GM19324 (cell line): ENCODE data around the gene BLACAT1.

Experiments
- ATAC-seq: cut with Tn5 transposase; IDR thresholded peaks from one replicate; pipeline ENCODE4 v1.9.1; 2021; ENCODE audit warnings: mild to moderate bottlenecking, moderate library complexity; ENCODE audit not compliant: unreplicated experiment, low FRiP score

BLACAT1 gene

DNA sequence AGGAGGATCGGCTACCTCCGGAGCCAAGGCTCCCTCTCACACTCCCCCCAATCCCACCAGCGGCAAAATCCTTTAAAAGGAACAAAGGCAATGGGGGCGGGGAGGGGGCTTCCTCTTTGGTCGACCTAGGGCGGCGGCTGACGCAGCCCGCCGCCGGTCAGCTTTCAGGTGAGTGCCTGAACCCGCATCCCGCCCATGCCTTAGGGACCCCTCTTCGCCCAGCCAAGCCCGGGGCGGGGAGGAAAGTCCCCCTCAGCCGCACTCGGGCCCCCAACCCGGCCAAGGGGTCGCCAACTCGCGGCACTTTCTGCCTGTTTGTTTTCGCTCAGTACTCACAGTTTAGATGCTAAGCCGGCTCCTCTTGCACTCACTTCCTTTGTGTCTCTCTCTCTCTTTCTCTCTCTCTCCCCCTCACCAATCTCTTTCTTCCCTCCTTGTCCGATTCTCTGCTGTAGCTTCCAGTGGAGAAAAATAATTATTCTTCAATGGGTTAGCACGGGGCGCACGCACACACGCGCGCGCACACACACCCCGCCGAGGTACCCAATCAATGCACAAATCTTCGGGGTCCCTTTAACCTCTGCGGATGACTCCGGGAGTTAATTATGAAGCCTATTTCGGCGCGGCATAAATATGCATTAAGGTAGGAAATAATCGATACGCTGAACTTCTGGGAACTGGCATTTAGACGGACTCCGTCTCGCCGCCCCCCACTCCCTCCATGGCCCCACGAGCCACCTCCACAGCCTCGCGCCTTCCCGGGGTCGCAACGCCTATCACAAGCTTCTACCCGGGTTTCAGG lies at the start of gene BLACAT1:
Gene BLACAT1, minus strand, starts transcription at position 465 of the 802 bp plus-strand sequence.
- no peak for ATAC-seq

DNA sequence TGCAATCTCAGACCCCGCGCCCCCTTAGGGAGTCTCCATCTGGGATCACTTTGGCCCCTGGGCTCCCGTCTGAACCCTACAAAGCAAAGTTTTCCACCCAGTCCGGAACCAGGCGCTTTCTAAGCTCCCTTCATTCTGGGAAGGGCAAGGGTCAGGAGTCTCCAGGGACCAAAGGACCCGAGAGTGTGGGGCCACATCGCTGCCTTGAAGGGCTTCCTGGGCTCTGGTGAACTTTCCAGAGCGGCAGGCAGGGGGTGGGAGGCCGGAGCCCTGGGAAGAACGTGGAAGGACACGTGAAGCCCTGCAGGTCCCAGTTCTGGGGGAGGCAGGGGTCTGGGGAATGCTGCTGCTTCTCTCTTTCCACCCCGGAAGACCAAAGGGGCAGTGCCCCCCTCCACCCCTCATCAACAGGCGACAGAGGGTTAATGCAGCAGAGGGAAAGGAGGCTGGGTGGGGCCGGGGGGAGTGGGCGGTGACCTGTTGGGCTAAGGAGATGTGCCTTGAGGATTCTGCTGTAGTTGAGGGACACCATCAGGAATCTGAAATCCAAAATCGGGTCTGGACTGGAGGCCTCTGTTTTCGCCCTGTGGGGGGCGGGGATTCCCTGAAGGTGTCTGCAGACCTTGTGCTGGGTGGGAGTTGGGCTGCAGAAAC lies 49.4 kb upstream of the BLACAT1 start:
- ATAC-seq = no peak

DNA sequence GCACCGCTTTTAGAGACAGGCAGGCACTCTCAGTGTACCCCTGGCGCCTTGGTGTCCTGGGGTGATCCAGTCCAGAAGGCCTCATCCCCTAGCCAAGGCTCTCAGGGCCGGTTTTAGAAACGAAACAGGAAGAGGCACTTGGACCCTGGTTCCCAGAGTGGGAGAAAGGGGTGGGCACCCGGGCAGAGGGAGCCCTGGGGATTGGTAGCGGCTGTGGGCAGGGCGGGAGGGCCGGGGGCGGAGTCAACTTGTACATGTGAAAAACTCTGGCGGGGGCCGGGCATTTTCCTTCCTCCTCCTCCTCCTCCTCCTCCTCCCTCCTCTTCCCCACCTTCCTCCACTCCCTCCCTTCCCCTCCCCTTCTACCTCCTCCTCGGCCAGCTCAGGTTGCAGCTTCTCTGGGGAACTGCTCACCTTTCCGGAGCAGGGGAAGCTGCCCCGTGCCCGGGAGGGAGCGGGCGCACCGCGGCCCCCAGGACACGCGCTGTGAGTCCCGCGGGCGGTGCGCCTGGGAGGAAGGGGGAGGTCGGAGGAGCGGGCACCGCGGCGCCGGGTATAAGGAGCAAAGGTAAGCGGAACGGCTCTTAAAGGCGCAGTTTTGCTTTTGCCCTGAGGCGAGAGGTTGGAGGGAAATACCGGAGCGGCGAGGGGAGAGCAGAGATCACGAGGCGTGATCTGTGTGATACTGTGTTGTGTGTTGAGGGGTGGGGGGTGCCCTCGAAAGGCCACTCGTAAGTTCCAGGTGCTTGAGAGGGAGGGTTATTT lies 48.6 kb upstream of the BLACAT1 start, which contains the start of gene CDK18:
Gene CDK18, plus strand, starts transcription at position 359 of the 765 bp plus-strand sequence. CDS start 18,499 bp downstream, outside the sequence.
- no peak for ATAC-seq

DNA sequence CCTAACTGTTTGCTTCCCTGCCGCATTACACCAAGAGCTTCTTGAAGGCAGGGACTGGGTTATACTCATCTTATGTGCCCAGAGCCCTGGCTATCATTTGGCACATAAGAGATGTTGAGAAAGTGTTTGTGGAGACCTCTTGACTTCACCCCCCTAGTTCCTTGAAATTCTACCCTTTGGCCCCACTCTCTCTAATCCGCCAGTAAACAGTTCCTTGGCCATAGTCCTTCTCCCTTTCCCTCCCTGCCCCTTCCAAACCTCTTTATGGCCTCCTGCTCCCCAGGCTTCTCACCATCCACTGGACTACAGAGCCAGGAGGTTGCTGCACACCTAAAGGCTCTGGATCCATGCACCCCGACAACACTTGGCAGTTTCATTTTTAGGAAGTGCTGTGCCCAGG lies 47.1 kb upstream of the BLACAT1 start:
- ATAC-seq = no peak

GRCh38 chr1:205502111-205502810 lies 46.4 kb upstream of the BLACAT1 start:
- ATAC-seq = no peak

DNA sequence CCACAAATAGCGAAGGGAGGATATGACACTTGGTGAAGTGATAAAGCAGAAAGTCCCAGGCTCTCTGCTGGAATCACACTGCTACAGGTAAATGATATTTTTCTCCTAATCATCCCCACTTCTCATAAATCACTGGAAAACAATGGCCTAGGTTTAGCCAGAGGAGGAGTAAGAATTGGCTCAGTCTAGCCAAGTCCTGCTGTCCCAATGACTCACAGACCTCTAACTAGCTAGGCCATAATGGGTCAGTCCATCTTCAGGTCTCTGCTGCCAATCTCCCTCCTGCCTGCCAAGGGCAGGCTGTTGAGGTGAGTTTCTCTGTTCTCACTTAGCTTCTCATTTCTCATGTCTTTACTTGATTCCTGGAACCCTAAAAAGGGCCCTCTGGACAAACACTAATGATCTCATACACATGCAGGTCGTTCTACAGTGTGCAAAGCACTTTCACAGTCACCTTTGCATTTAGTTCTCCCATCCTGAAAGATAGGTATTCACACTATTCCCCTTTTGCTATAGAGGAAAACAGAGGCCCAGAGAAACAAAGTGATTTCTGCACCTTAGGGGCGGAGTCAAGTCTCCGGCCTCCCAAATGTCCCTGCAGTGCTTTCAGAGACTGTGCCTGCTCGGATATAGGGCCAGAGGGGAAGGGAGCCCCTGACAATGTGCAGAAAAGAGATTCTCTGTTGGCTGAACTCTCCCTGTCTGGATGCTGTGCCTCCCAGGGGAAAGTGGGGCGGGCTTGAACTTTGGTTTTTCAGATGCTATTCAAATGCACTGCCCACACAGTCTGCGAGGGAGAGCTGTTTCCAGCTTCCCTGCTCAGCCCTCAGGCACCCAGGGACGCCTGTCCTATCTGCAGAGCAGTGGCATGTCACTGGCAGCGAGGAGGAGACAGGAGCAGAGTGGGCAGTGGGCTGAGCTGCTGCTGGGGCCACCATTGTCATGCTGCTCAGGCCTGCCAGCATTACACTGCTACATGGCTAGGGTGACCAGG lies 44.7 kb upstream of the BLACAT1 start:
- ATAC-seq = no peak

- ATAC-seq = no peak
Measured at GRCh38 chr1:205499789-205500188, 43.9 kb upstream of the BLACAT1 start.

GRCh38 chr1:205497351-205497750 lies 41.5 kb upstream of the BLACAT1 start:
- ATAC-seq = no peak

DNA sequence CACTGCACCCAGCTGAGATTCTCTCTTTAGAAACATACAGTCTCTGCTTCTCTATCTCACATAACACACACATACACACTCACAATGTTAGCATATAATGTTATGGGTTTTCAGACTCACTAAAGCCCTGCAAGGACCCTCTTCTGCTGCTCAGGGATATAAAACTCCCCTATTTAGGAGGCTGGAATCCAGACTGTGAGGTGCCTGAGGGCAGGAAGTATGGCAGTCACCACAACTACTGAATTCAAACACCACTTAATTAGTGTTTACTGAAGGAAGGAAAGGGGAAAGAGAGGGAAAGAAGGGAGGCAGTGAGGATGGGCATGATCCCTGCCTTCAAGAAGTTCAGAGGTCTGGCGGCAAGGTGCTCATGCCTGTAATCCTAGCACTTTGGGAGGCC lies 40.8 kb upstream of the BLACAT1 start:
- ATAC-seq = no peak

DNA sequence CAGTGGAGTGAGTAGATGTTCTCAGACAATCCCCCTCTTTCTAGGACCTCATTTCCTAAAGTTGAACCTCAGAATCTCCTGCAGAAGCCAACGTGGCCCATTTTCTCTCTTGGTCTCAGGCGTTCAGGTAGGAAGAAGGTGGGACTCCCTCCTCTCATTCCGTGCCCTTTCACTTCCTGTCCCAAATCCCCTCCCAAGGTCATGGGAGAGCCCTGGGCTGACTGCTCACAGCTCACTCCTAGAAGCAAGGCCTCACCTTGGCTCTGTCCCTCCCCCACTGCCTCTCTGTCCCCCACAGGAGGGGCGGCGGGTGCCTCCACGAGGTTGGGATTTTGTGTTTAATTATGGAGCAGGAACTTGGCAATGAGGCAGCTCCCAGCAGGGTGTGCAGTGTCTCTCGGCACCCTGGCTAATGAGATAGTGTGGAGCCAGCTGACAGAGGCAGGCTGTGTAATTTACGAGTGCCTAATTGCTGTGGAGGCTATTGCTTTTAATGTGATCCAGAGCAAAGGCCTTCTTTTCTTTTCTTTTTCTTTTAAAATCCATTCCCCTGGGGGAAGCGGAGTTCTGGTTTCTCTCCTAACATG lies 39.5 kb upstream of the BLACAT1 start:
- no peak for ATAC-seq

DNA sequence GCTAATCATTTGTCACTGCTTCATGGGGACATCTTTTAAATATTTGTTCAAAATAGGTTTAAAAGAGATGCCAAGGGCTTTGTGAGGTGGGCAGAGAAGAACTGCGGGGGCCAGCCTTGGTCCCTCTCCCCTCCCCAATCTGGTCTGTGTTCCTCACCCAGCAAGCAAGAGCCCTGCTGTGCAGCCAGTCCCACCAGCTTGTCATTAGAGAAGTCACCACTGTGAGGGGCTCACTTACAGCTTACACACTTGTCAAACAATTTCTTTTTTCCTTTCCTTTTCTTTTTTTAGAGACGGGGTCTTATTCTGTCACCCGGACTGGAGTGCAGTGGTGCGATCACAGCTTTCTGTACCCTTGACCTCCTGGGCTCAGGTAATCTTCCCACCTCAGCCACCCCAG lies 38.3 kb upstream of the BLACAT1 start:
- ATAC-seq = no peak

DNA sequence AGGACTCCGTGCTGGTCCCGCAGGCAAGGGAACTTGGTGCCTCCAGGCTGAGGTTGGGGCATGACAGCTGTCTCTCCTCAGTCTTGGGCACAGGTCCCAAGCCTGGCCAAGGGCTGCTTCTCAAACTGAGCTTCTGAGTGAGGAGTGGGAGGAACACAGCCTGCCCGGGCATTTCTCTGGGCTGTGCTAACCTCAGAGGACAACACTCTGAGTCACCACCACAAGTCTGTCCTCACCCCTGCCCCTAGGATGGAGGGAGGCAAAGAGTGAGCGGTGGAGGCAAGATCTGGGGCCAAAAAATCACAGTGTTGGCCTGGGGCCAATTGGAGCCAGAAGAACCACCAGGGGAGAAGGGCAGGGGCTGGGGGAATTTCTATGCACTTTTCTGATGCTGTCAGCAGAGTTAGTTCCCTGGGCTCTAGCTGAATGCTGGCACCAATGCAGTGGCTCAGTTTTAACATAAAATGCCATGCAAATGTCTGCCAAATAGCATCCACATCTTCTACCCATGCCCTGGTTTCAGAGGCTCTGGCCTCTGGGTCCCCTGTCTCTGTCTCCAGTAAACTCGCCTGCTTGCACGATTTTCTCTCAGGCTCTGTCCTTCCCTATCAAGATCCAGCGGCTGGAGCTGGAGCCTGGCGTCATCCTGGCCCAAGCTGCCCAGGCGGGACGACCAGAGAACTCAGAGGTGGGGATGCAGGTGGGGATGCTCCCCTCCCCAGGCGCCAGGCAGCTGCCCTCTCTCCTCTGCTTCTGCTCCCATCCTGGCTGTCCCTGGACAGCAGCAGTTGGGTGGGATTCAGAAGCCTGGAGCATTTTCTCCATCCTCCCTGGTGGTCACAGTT lies 37.6 kb upstream of the BLACAT1 start:
- no peak for ATAC-seq

DNA sequence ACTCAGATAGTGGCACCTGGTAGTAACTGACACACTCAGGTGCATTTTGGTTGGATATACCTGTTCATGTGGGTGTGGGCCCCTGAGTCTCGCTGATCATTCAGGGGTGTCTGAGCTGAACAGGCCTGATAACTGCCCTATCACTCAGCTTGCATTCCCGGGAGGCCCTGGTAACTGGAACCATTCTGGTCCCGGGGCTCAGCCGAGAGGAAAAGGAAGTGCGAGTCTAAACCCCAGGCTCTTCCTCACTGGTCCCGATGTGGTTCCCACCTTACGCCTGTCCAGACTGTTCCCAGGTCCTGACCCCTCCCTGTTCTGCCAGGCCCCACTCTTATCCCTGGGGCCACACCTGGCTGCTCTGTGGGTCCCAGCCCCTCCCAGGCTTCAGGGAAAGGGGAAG lies 36.9 kb upstream of the BLACAT1 start:
- ATAC-seq = no peak

GRCh38 chr1:205492201-205492667 lies 36.4 kb upstream of the BLACAT1 start:
- ATAC-seq = no peak

DNA sequence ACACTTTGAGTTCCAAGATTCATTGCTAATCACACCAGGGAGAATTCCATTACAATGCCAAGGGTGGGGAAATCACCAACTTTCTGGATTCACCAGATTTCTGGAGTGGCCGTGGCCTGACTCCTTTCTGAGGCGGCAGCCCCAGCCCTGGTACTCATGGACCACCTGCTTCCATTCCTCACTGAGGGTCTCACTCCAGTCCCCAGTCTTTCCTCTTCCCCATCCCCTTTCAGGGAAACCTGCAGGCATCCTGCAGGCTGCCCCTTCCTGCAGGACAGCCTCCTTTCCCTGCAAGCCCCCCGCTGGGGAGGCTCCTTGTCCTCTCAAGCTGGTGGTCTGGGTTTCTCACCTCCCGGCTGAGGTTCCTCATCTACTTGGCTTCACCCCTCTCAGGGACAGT lies 35.9 kb upstream of the BLACAT1 start:
- no peak for ATAC-seq

- no peak for ATAC-seq
Measured at GRCh38 chr1:205488074-205488723, 32.4 kb upstream of the BLACAT1 start.

GRCh38 chr1:205486258-205486657 lies 30.4 kb upstream of the BLACAT1 start:
- ATAC-seq = no peak
